Ovary (tissue), 9 donors: ENCODE results near the gene TCERG1L. TPM values are rescaled to one million over a fixed set of nuclear protein-coding genes. Genes with fewer than 3 reads are reported as not detected.

Source experiments
- DNase-seq, 5 donors: peaks; one replicate each; pipeline ENCODE4 v3.0.0-alpha.2; 2019 to 2020
- H3K27ac ChIP-seq, 2 donors: fragments of 200-600 bp; one replicate each; pipeline versions ENCODE4 v1.5.1 to v1.8.0; 2019 to 2022
- H3K27me3 ChIP-seq: fragments of 200-600 bp; one replicate; pipeline ENCODE4 v1.8.0; 2022
- H3K36me3 ChIP-seq: fragments of 200-600 bp; sonication (generic); one replicate; pipeline ENCODE4 v1.5.1; 2019
- H3K4me1 ChIP-seq: one replicate; pipeline ENCODE4 v1.8.1; 2013; ENCODE audit warnings: mild to moderate bottlenecking, moderate library complexity; ENCODE audit not compliant: insufficient read depth
- H3K4me3 ChIP-seq: fragments of 200-600 bp; sonication (generic); one replicate; pipeline ENCODE4 v1.5.1; 2017
- H3K9me3 ChIP-seq, 2 donors: fragments of 200-600 bp in 1 of 2; sonication (generic) in 1 of 2; one replicate each; pipeline versions ENCODE4 v1.5.1 to v1.8.1; 2013 to 2019; ENCODE audit warnings: mild to moderate bottlenecking in 1 of 2, moderate library complexity in 1 of 2
- CTCF ChIP-seq, 3 donors: fragments of 450-650 bp in 2 of 3; fragments of 200-600 bp in 1 of 3; IDR thresholded peaks; one replicate each; pipeline versions ENCODE4 v1.5.1 to v1.8.0; 2016 to 2022; ENCODE audit warnings: antibody characterized with exemption in 3 of 3, mild to moderate bottlenecking in 1 of 3
- EP300 ChIP-seq: sonication (generic); formaldehyde crosslinking; IDR thresholded peaks from one replicate; pipeline ENCODE4 v1.6.1; 2017; ENCODE audit warnings: antibody characterized with exemption
- POLR2A ChIP-seq: fragments of 450-650 bp; IDR thresholded peaks from one replicate; pipeline ENCODE4 v1.6.1; 2017; ENCODE audit warnings: antibody characterized with exemption, mild to moderate bottlenecking, moderate library complexity
- WGBS, 3 donors: extraction: QIAGEN DNeasy Blood & Tissue Kit in 1 of 3; methylation state at CpG; one replicate each; pipeline versions ENCODE4 v1.1.5 to v1.1.7; 2013 to 2017; 5-methylcytosine and 5-hydroxymethylcytosine counted together
- intact Hi-C, 4 donors: fragments of 100-400 bp; cut with DNase I; formaldehyde crosslinking; loops; one replicate each; pipeline versions ENCODE4 v1.11.0 to v1.15.1; 2022 to 2023
- polyA plus RNA-seq, 2 donors: library from polyadenylated mRNA; stranded (reverse); fragments of 200-250 nt in 1 of 2; fragments of 350-450 nt in 1 of 2; fragmentation: Illumina TruSeq in 1 of 2; extraction: RNeasy Lipid Tissue Mini Kit (QIAGEN cat#74804) in 1 of 2; gene quantifications; one replicate each; pipeline ENCODE4 v1.2.3, GENCODE V29; 2013 to 2014
- total RNA-seq, 7 donors: library from RNA; depleted of rRNA in 2 of 7; stranded (reverse); fragments of >200 nt in 2 of 7; fragmentation: NEBNext Ultra II Directional in 3 of 7; extraction: Animal tissue kit (Norgen Biotek cat#: 25700) in 3 of 7; gene quantifications; one replicate each; pipeline versions ENCODE4 v1.1.0 to v1.2.4, GENCODE V29; 2016 to 2023
- donor health status: DM: no; HTN: no; CAD: no; lungs with moderate emphysema.
- donor health status: DM: no; HTN: no; CAD: no.
- donor health status: Bipolar disorder and iron deficiency.
- donor health status: DM: yes; HTN: yes; CAD: no.
- donor health status: DM: no; HTN: no; CAD: no.
- donor health status: DM: yes; HTN: yes; CAD: no.

TCERG1L gene
- total and polyA plus RNA-seq, 9 donors, result 1.1 to 8.0 (median 1.8) TPM

DNA sequence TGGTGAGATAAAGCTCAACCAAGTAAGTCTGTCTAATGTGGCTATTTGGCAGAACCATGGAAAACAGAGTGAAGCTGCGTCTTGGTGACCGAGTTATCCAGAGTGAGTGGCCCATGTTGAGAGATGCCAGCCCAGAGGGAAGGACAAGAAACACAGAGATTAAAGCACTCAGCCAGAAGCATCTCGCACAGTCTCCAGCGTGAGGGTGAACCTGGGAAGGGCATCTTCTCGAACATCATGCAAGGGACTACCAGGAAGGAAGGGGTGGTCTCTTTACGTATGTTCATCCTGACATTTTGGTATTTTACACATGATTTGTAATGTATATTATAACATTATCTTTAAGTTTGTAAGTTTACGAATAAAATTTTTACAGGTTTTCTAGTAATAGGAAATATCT lies 146.4 kb downstream of the TCERG1L start:
- H3K27ac ChIP-seq, result no peak overlapping the region
- H3K27me3 ChIP-seq, result no peaks in the 10 kb centered on the region
- no peak for DNase-seq
- H3K36me3 ChIP-seq, result no peaks in the 10 kb centered on the region
- no peaks in the 10 kb centered on the region for H3K4me1 ChIP-seq
- intact Hi-C loops, result no loop called here
- no peak for TF ChIP-seq POLR2A
- TF ChIP-seq CTCF (IDR thresholded peaks at IDR 0.05), result no peak
- TF ChIP-seq EP300, result no peak
- H3K9me3 ChIP-seq, result no peaks in the 10 kb centered on the region
- WGBS, 3 donors, result 78 to 97% (median 91%) methylated on average over 7 of the region's 7 CpGs
- no peak overlapping the region for H3K4me3 ChIP-seq

GRCh38 chr10:131162866-131163843 lies 148.4 kb downstream of the TCERG1L start:
- TF ChIP-seq EP300 (no peak), POLR2A (no peak), CTCF (IDR thresholded peaks at IDR 0.05) (no peak)
- DNase-seq, result peak in 1 of 5 donors; percentile 32

GRCh38 chr10:131162211-131162610 lies 149.3 kb downstream of the TCERG1L start:
- no peaks in the 10 kb centered on the region for H3K9me3 ChIP-seq
- H3K36me3 ChIP-seq, result no peaks in the 10 kb centered on the region
- DNase-seq, result no peak
- no peak overlapping the region for H3K4me3 ChIP-seq
- WGBS, 3 donors, result 78 to 96% (median 84%) methylated on average over 6 of the region's 6 CpGs
- no peaks in the 10 kb centered on the region for H3K27me3 ChIP-seq
- no peaks in the 10 kb centered on the region for H3K4me1 ChIP-seq
- no peak overlapping the region for H3K27ac ChIP-seq
- no peak for TF ChIP-seq CTCF (IDR thresholded peaks at IDR 0.05)
- no peak for TF ChIP-seq EP300
- no peak for TF ChIP-seq POLR2A
- intact Hi-C loops, result no loop called here

More at GRCh38 chr10:131162866-131163843, 148.4 kb downstream of the TCERG1L start:
- 38 to 42% (median 40%) methylated on average over 15 of the region's 15 CpGs for WGBS, 3 donors
- no peaks in the 10 kb centered on the region for H3K36me3 ChIP-seq
- H3K27me3 ChIP-seq, result no peaks in the 10 kb centered on the region
- H3K4me3 ChIP-seq, result no peak overlapping the region
- H3K27ac ChIP-seq, result no peak overlapping the region
- no peaks in the 10 kb centered on the region for H3K9me3 ChIP-seq
- no peaks in the 10 kb centered on the region for H3K4me1 ChIP-seq
- intact Hi-C loops, result no loop called here

DNA sequence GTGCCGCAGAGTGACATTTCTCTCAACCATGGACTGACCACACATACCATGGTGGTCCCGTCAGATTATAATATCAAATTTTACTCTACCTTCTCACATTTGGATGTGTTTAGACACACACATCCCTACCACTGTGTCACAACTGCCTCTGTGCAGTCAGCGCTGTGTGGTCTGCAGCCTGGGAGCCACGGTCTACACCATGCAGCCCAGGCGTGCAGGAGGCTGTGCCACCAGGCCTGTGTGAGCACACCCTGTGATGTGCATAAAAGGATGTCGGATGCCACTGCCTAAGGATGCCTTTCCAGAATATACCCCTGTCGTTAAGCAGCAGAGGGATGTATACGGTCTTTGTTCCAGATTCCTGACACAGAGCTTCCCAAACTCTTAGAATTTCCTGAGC lies 150.4 kb downstream of the TCERG1L start:
- 92 to 96% (median 95%) methylated on average over 8 of the region's 8 CpGs for WGBS, 3 donors
- Histone ChIP-seq H3K4me3 (no peak overlapping the region), H3K4me1 (no peaks in the 10 kb centered on the region), H3K9me3 (no peaks in the 10 kb centered on the region), H3K27ac (no peak overlapping the region), H3K27me3 (no peaks in the 10 kb centered on the region), H3K36me3 (no peaks in the 10 kb centered on the region)
- TF ChIP-seq EP300 (no peak), POLR2A (no peak), CTCF (IDR thresholded peaks at IDR 0.05) (no peak)
- no peak for DNase-seq
- intact Hi-C loops, result no loop called here
